Skeletal muscle cell (primary cell): ENCODE data around the gene HOXA5.

Experiments used
- DNase-seq: peaks from one replicate; pipeline ENCODE4 v3.0.0-alpha.2; 2010; ENCODE audit warnings: low read depth
- H3K4me3 ChIP-seq: 2 replicates; pipeline ENCODE4 v1.5.1; 2011; ENCODE audit warnings: low read depth, mild to moderate bottlenecking, control low read depth, low read length, moderate library complexity

Gene HOXA5

DNA sequence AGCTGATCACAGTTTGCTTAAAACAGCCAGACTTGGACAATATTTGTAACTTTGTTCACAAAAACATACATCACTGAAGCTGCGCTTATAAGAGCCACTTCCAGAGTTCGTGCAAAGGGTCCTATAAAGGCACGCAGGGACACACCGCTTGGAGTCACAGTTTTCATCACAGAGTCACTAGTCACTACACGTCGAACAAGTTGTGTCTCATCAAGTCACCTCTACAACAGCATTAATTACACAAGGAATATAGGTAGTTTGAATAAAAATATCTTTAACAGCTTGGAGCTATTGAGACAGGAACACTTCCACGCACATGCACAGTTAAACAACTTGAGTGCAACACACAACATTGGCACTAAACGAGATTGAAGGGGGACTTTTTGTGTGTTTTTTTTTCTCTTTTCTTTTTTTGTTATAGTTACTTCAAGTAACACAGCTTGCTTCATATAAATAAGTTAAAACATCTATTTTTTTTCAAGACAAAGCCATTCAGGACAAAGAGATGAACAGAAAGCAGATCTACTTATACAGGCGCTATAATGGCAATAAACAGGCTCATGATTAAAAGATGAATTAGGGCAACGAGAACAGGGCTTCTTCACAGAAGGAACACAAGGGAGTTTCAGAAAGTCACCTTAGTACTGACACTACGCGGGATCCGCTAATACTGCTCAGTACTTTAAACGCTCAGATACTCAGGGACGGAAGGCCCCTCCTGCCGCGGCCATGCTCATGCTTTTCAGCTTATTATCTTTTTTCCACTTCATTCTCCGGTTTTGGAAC, 2.2 kb downstream of the HOXA5 start:
- no peak overlapping the region for H3K4me3 ChIP-seq
- no peak for DNase-seq

DNA sequence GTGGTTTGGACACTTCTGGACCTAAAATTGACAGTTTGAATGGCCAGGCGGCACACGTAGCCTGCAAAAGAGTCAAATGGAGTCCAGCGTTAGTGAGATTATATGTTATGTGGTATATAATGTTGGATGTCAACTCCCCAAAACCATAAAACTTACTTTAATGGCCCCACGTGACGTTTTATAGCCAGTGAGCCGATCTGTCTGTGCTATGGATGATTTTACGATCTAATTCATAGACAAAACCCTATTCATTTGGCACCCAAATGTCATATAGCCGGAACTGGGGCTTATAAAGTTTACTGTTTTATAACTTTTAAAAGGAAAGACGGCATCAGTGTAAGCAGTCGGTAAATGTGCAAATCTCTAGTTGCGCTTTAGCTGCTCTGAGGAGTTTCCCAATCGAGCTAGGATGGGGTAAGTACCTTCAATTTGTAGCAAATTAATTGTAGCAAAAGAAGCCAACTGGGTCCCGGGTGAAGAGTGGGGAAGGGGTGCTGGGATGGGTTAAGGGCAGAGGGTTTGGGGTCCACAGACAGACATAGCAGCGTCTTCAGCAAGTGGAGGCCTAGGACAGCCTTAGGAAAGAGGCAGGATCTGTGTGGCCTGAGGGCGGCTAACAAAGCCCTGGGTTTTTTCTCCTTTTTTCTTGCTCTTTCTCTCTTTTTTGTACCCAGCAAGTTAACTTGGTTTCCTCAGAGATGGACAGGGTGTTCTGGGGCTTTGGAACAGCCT, 3.2 kb downstream of the HOXA5 start:
- H3K4me3 ChIP-seq = no peak overlapping the region
- DNase-seq = no peak

- no peak for DNase-seq
- peak overlapping the region; percentile 3 for H3K4me3 ChIP-seq
Observed at GRCh38 chr7:27139334-27140125, 4.0 kb downstream of the HOXA5 start.

- H3K4me3 ChIP-seq = peak overlapping the region; percentile 3
- DNase-seq = no peak
Observed at GRCh38 chr7:27138985-27139333, 4.5 kb downstream of the HOXA5 start.

DNA sequence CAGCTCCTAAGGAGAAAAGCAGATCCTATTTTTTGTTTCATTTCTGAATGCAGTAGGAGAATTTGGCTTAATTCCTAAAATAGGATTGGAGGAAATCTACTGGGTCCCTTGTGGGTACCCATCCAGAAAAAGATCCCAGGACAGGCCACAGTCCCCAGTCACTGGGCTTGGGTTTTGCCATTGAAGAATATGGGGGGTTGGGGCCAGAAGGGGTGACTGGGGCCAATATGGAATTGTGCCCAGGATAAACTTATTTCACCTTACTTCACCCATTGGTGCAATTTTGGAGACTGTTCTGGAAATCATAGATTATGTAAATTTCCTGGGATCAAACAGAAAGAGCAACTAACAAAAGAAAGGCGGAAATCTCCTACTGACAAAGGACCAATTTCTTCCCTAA, 5.0 kb downstream of the HOXA5 start:
- DNase-seq = no peak
- no peak overlapping the region for H3K4me3 ChIP-seq

DNA sequence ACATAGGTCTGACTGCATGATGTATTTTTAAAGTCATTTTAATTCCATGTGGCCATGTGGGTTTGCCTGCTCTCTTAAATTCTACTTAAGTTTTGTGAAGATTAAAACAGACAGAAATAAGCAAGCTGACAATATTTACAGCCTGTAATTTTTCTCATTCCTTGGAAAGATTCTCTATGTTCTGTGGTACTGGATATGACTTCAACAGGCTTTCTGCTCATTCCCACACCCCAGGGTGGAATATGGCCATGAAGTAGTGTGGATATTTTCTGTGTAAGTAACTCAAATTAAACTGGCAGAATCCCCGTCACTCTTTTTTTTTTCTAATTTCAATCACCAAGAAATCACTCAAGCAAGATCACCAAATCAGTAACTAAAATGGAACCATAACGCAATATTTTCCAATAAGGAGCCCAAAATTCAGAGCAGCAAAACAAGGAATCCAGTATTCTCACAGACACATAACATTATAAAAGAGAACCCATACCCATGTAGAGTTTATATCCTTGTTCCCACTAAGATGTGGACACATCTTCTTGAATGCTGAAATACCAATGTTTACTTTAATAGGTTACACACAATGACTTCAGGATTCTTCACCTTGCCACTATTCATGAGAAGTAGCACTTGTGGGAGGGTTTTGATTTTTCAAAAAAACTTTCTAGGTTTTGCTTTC, 5.7 kb downstream of the HOXA5 start:
- no peak overlapping the region for H3K4me3 ChIP-seq
- DNase-seq = no peak

- no peak overlapping the region for H3K4me3 ChIP-seq
- peak; percentile 89 for DNase-seq
Observed at GRCh38 chr7:27134392-27134791, 9.1 kb downstream of the HOXA5 start.

GRCh38 chr7:27133409-27134231, 9.9 kb downstream of the HOXA5 start:
- no peak for DNase-seq
- H3K4me3 ChIP-seq = no peak overlapping the region

DNA sequence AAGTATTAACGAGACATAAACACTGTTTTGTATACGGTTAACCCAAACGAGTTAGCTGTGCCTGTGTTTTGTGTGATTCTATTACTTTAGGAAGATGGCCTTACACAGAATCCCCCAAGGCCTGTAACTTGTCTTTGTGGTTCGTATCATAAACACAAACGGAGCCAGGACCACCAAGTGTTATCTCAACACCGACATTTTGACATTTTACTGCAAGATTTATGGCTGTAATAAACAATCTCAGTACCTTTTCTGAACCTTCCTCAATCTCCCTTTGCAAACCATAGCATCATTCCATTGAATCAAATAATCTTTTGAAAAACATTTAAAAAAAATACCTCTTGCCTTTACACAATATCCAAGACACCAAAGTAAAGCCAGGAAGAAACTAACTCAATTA, 10.5 kb downstream of the HOXA5 start:
- no peak overlapping the region for H3K4me3 ChIP-seq
- no peak for DNase-seq

DNA sequence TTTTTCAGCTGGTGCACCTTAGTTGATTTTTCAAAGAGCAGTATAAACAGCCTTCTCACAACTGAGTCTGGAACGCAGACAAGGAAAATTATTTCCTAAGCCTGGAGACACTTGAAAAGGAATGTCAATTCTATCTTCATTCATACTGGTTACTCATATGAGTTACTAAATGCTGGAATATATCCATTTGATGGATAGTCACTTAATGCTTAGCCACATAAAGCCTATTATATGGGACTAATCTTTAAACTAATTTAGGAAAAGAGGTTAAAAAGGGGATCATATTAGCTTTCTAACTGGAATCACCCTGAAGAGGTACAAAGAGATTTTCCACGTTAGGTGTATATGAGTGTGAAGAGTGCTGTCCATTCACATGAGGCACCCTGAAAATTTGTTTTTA, 11.3 kb downstream of the HOXA5 start:
- no peak overlapping the region for H3K4me3 ChIP-seq
- DNase-seq = no peak

DNA sequence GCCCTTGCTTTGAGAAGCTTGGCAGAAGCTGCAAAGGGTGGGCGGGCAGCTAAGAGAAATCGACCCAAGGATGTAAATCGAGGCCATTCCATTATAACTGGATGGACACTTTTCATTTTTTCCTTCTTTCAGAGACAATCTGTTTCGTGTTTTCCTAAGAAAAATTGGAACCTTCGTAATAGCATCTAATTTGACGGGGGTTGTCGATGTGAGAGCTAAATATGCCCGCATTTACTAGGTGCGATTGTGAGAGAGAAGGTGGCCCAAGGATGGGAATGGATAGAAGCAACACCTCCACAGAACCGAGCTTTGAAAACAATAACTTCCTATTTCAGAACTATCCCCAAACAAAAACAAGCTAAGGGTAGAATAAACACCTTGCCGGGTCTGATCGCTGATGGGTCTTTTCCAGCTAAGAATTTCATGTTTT, 12.1 kb downstream of the HOXA5 start:
- peak overlapping the region; percentile 67 for H3K4me3 ChIP-seq
- DNase-seq = no peak

DNA sequence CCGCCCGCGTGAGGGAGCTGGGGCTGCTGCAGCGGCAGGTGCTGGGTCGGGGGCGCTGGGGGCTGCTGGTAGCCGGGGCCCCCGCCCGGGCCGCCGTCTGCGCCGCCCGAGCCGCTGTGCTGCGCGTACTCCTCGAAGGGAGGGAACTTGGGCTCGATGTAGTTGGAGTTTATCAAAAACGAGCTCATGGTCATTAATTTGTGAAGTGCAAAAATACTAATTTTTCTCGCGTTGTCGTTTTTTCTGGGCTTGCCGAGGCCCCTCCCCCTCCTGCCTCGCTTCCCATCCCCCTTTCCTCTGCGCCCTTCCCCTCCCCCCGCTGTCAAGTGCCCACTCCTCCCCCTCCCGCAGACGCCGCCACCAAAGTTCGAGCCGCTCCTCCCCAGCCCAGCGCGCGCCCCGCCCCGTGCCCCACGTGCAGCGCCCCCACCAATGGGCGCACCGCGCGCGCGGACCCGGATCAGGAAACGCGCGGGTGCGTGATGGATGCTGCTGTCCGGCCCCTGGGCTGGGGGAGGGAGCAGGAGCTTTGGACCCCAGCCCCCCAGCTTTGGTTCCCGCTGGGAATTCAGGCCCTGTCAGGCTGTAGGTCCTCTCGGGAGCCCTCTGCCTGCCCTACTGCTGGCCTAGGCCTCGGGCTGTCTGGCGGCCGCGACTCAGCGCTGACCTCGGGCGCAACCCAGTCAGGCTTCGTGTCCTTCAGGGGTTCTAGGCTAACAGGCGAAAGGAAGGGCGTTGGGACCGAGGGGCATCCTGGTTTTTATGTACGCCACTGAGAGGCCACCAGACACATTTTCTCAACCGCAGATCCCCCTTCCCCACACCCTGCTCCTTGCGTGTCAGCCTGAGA, 12.7 kb downstream of the HOXA5 start, which contains the start of gene HOXA4:
Gene HOXA4 (minus strand): TSS at position 218 of the 850 bp plus-strand sequence. CDS start 24 bp downstream, at position 194.
- DNase-seq = peak; percentile 59
- peak within 1 kb of the TSS; percentile 67 for H3K4me3 ChIP-seq

DNA sequence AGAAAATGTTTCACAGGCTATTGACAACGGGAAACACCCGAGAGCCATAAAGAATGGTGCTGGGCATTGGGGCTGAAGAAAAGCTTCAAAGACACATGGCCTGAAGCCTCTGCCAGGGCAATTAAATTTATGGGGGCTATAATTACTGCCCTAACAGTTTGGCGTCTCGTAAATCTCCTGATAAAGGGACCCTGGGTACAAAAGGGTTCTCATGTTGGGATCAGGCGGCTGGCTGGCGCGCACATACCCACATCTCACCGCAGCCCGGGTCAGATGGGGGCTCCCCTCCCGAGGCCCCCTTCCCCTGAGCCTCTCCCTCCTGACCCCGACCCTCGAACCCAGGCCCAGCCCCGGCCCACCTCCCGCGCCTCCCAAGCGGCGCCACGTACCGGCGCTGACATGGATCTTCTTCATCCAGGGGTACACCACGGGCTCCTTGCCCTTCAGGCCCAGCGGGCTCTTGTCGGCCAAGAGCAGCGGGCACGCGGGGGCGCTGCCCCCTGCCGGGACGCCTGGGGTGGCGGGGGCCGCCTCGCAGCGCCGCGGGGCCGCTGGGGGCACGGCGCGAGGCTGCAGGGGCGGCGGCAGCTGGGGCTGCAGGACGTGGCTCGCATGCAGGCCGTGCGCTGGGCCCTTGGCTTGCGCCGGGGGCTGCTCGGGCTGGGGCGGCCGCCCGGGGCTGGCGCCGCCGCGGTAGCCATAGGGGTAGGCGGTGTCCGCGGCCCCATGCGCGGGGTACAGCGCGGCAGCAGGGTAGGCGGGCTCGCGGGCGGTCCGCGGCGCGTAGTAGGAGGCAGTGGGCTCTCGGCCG, 13.5 kb downstream of the HOXA5 start:
- H3K4me3 ChIP-seq = peak overlapping the region; percentile 67
- DNase-seq = no peak

GRCh38 chr7:27128776-27129728, 14.4 kb downstream of the HOXA5 start:
- no peak overlapping the region for H3K4me3 ChIP-seq

GRCh38 chr7:27128034-27128433, 15.4 kb downstream of the HOXA5 start:
- no peak overlapping the region for H3K4me3 ChIP-seq
- no peak for DNase-seq

More at GRCh38 chr7:27128776-27129728, 14.4 kb downstream of the HOXA5 start:
- DNase-seq = no peak
